Smooth muscle cell of the brain vasculature (primary cell): ENCODE data around the gene LAMA3.

Experiments used
- DNase-seq: peaks from one replicate; pipeline ENCODE4 v3.0.0-alpha.2; 2012; ENCODE audit warnings: low read depth, low spot score

Gene LAMA3

GRCh38 chr18:23668731-23669130, 20.5 kb upstream of the LAMA3 start:
- no peak for DNase-seq

GRCh38 chr18:23669202-23669766, 20.0 kb upstream of the LAMA3 start:
- no peak for DNase-seq

GRCh38 chr18:23669804-23670405, 19.3 kb upstream of the LAMA3 start:
- DNase-seq: no peak

- no peak for DNase-seq
Observed at GRCh38 chr18:23671564-23671963, 17.7 kb upstream of the LAMA3 start.

GRCh38 chr18:23673725-23674124, 15.5 kb upstream of the LAMA3 start:
- no peak for DNase-seq

- no peak for DNase-seq
Observed at GRCh38 chr18:23675236-23675635, 14.0 kb upstream of the LAMA3 start.

- DNase-seq: no peak
Observed at GRCh38 chr18:23675896-23676295, 13.4 kb upstream of the LAMA3 start.

- no peak for DNase-seq
Observed at GRCh38 chr18:23682045-23682444, 7.2 kb upstream of the LAMA3 start.

- no peak for DNase-seq
Observed at GRCh38 chr18:23682472-23682871, 6.8 kb upstream of the LAMA3 start.

GRCh38 chr18:23683155-23683554, 6.1 kb upstream of the LAMA3 start:
- no peak for DNase-seq

- no peak for DNase-seq
Observed at GRCh38 chr18:23683671-23684070, 5.6 kb upstream of the LAMA3 start.

- no peak for DNase-seq
Observed at GRCh38 chr18:23684515-23685197, 4.6 kb upstream of the LAMA3 start.

GRCh38 chr18:23688528-23688927, 725 bp upstream of the LAMA3 start:
- no peak for DNase-seq

GRCh38 chr18:23689616-23690504, 607 bp downstream of the LAMA3 start:
- DNase-seq: no peak

GRCh38 chr18:23690505-23691068, 1.3 kb downstream of the LAMA3 start:
- DNase-seq: no peak

- no peak for DNase-seq
Observed at GRCh38 chr18:23693846-23694245, 4.6 kb downstream of the LAMA3 start.

GRCh38 chr18:23694637-23695430, 5.6 kb downstream of the LAMA3 start:
- no peak for DNase-seq

- no peak for DNase-seq
Observed at GRCh38 chr18:23701017-23701416, 11.8 kb downstream of the LAMA3 start.

- DNase-seq: no peak
Observed at GRCh38 chr18:23701544-23702064, 12.4 kb downstream of the LAMA3 start.

- no peak for DNase-seq
Observed at GRCh38 chr18:23702606-23703005, 13.4 kb downstream of the LAMA3 start.
